H1 (cell line): ENCODE data around the gene COL6A1. TPM values are rescaled to one million over a fixed set of nuclear protein-coding genes. Genes with fewer than 3 reads are reported as not detected.

Experiments used
- CTCF ChIA-PET: fragments of 300-600 bp; sonication (Branson Sonifier 250); formaldehyde crosslinking; loops from one replicate; lab custom pipeline; 2021; ENCODE audit not compliant: partially characterized antibody; lab: Charles Lee
- POLR2A ChIA-PET: fragments of 300-600 bp; sonication (Branson Sonifier 250); formaldehyde crosslinking; loops from one replicate; lab custom pipeline; 2021; ENCODE audit warnings: inconsistent platforms; ENCODE audit not compliant: partially characterized antibody; lab: Charles Lee
- DNase-seq, 2 experiments: peaks; one replicate each; pipeline versions ENCODE4 v3.0.0 to v3.0.0-alpha.2; 2010 to 2022; ENCODE audit warnings: low spot score in 2 of 2, low read depth in 1 of 2, mixed read lengths in 1 of 2
- FAIRE-seq: peaks from 2 replicates; lab custom pipeline; 2011; peaks lifted over from hg19 to GRCh38; lab: Jason Lieb, UNC
- H2AFZ ChIP-seq: 2 replicates; pipeline ENCODE4 v1.8.1; 2012; ENCODE audit warnings: low read length, inconsistent platforms
- H2AK5ac ChIP-seq: 2 replicates; pipeline ENCODE4 v1.6.1; 2013; ENCODE audit warnings: low read depth, low read length
- H2BK120ac ChIP-seq: replicated peaks from 2 replicates; pipeline ENCODE3; 2013; ENCODE audit warnings: low read depth, low read length, inconsistent platforms
- H2BK12ac ChIP-seq: 2 replicates; pipeline ENCODE4 v1.6.1; 2013; ENCODE audit warnings: low read depth, low read length
- H2BK15ac ChIP-seq: 2 replicates; pipeline ENCODE4 v1.6.1; 2013; ENCODE audit warnings: low read length
- H2BK20ac ChIP-seq: 2 replicates; pipeline ENCODE4 v1.6.1; 2013; ENCODE audit warnings: low read length
- H2BK5ac ChIP-seq: 2 replicates; pipeline ENCODE4 v1.6.1; 2013; ENCODE audit warnings: low read depth, low read length
- H3K14ac ChIP-seq: 2 replicates; pipeline ENCODE4 v1.6.1; 2013; ENCODE audit warnings: inconsistent platforms; ENCODE audit not compliant: insufficient read length
- H3K18ac ChIP-seq: 2 replicates; pipeline ENCODE4 v1.6.1; 2013; ENCODE audit warnings: low read length; ENCODE audit errors: extremely low read depth
- H3K23ac ChIP-seq: 2 replicates; pipeline ENCODE4 v1.6.1; 2013; ENCODE audit warnings: inconsistent platforms; ENCODE audit not compliant: insufficient read length
- H3K23me2 ChIP-seq: 2 replicates; pipeline ENCODE4 v1.6.1; 2013; ENCODE audit warnings: low read depth, low read length
- H3K27ac ChIP-seq: 2 replicates; pipeline ENCODE4 v1.6.1; 2011; ENCODE audit warnings: low read depth, low read length, inconsistent platforms
- H3K27me3 ChIP-seq, 4 experiments: replicated peaks in 1 of 4; 1 replicate in 1 of 4; 2 replicates in 3 of 4; pipeline versions ENCODE4 v1.6.1 to v1.8.1; 2011 to 2013; ENCODE audit warnings: low read length in 3 of 4, mild to moderate bottlenecking in 3 of 4, inconsistent platforms in 2 of 4, mixed read lengths in 2 of 4, moderate library complexity in 1 of 4; ENCODE audit not compliant: control insufficient read depth in 3 of 4, insufficient read depth in 3 of 4; ENCODE audit errors: extremely low read depth in 1 of 4
- H3K36me3 ChIP-seq, 4 experiments: 2 replicates each; pipeline versions ENCODE4 v1.6.1 to v1.8.1; 2011 to 2013; ENCODE audit warnings: mild to moderate bottlenecking in 4 of 4, low read length in 3 of 4, moderate library complexity in 2 of 4, control low read depth in 1 of 4, inconsistent platforms in 1 of 4; ENCODE audit not compliant: insufficient read depth in 4 of 4, control insufficient read depth in 2 of 4
- H3K4ac ChIP-seq: replicated peaks from 2 replicates; pipeline ENCODE3; 2013; ENCODE audit warnings: low read length, low read depth, mixed read lengths, inconsistent platforms; ENCODE audit not compliant: insufficient read length
- H3K4me1 ChIP-seq, 4 experiments: replicated peaks in 1 of 4; 1 replicate in 1 of 4; 2 replicates in 3 of 4; pipeline versions ENCODE4 v1.6.1 to v1.8.1; 2011 to 2013; ENCODE audit warnings: low read length in 3 of 4, inconsistent platforms in 2 of 4, mixed read lengths in 1 of 4; ENCODE audit not compliant: insufficient read depth in 4 of 4, control insufficient read depth in 3 of 4
- H3K4me2 ChIP-seq, 2 experiments: 2 replicates each; pipeline versions ENCODE4 v1.6.1 to v1.8.1; 2011 to 2013; ENCODE audit warnings: low read depth in 2 of 2, low read length in 2 of 2, control low read depth in 1 of 2, inconsistent platforms in 1 of 2, mild to moderate bottlenecking in 1 of 2; ENCODE audit not compliant: insufficient read depth in 1 of 2
- H3K4me3 ChIP-seq, 4 experiments: fragments of 200-600, 300-600 bp in 1 of 4; sonication (generic), shearing (Covaris generic), sonication (Bioruptor Twin) in 1 of 4; 2 replicates each; pipeline versions ENCODE4 v1.5.1 to v1.8.1; 2011 to 2016; ENCODE audit warnings: low read length in 4 of 4, low read depth in 3 of 4, control low read depth in 2 of 4, inconsistent platforms in 2 of 4, mild to moderate bottlenecking in 2 of 4, mixed read lengths in 1 of 4, moderate library complexity in 1 of 4; ENCODE audit not compliant: insufficient read depth in 2 of 4; ENCODE audit errors: extremely low read depth in 1 of 4
- H3K56ac ChIP-seq: replicated peaks from 2 replicates; pipeline ENCODE3; 2013; ENCODE audit warnings: low read depth, mild to moderate bottlenecking, mixed read lengths, low read length, inconsistent platforms; ENCODE audit not compliant: insufficient read length
- H3K79me1 ChIP-seq: 2 replicates; pipeline ENCODE4 v1.6.1; 2013; ENCODE audit warnings: low read depth, low read length, control low read depth
- H3K79me2 ChIP-seq, 2 experiments: 2 replicates each; pipeline versions ENCODE4 v1.6.1 to v1.8.1; 2012 to 2013; ENCODE audit warnings: low read length in 2 of 2, mild to moderate bottlenecking in 2 of 2, inconsistent platforms in 1 of 2; ENCODE audit not compliant: insufficient read depth in 2 of 2, control insufficient read depth in 1 of 2
- H3K9ac ChIP-seq, 4 experiments: replicated peaks in 1 of 4; 1 replicate in 1 of 4; 2 replicates in 3 of 4; pipeline versions ENCODE4 v1.6.1 to v1.8.1; 2011 to 2013; ENCODE audit warnings: low read depth in 3 of 4, low read length in 3 of 4, control low read depth in 2 of 4, mild to moderate bottlenecking in 2 of 4, moderate library complexity in 2 of 4, inconsistent platforms in 1 of 4; ENCODE audit errors: extremely low read depth in 1 of 4
- H3K9me3 ChIP-seq, 2 experiments: 2 replicates each; pipeline versions ENCODE4 v1.6.1 to v1.8.1; 2012 to 2013; ENCODE audit warnings: mild to moderate bottlenecking in 2 of 2, moderate library complexity in 2 of 2, control low read depth in 1 of 2, inconsistent platforms in 1 of 2, low read depth in 1 of 2, low read length in 1 of 2, mixed read lengths in 1 of 2; ENCODE audit not compliant: insufficient read depth in 2 of 2
- H4K20me1 ChIP-seq, 2 experiments: replicated peaks in 1 of 2; 2 replicates each; pipeline versions ENCODE3 to v1.8.1; 2011 to 2013; ENCODE audit warnings: inconsistent platforms in 2 of 2, low read length in 2 of 2, mild to moderate bottlenecking in 1 of 2; ENCODE audit not compliant: insufficient read depth in 2 of 2, control insufficient read depth in 1 of 2
- H4K5ac ChIP-seq: 2 replicates; pipeline ENCODE4 v1.6.1; 2013; ENCODE audit warnings: low read length, low read depth, mixed read lengths, inconsistent platforms; ENCODE audit not compliant: insufficient read length
- H4K8ac ChIP-seq: 2 replicates; pipeline ENCODE4 v1.8.0; 2013; ENCODE audit warnings: mild to moderate bottlenecking, moderate library complexity, low read length, inconsistent platforms; ENCODE audit not compliant: insufficient read depth; ENCODE audit errors: extremely low read depth
- H4K91ac ChIP-seq: replicated peaks from 2 replicates; pipeline ENCODE3; 2013; ENCODE audit warnings: low read length, mixed read lengths, inconsistent platforms; ENCODE audit not compliant: insufficient read length
- RAD21 ChIP-seq, 2 experiments: IDR thresholded peaks in 1 of 2; conservative IDR thresholded peaks in 1 of 2; 2 replicates each; pipeline ENCODE4 v1.6.1; 2011; ENCODE audit warnings: low read depth in 2 of 2, low read length in 2 of 2, improper control_type of control experiment in 1 of 2, inconsistent platforms in 1 of 2, mild to moderate bottlenecking in 1 of 2, moderate library complexity in 1 of 2
- SRF ChIP-seq: IDR thresholded peaks from 2 replicates; pipeline ENCODE4 v1.6.1; 2011; ENCODE audit warnings: mild to moderate bottlenecking, low read depth, low read length, moderate library complexity
- WGBS, 2 experiments: shearing (Covaris generic) in 1 of 2; methylation state at CpG; one replicate each; pipeline versions ENCODE4 v1.1.6 to v1.1.7; 2013 to 2015; ENCODE audit warnings: low lambda C conversion rate in 2 of 2, mixed read lengths in 2 of 2, inconsistent platforms in 1 of 2, low coverage in 1 of 2, missing lambda C conversion rate in 1 of 2; ENCODE audit not compliant: insufficient replicate concordance in 2 of 2, insufficient coverage in 1 of 2, insufficient read length in 1 of 2; ENCODE audit errors: extremely low coverage in 1 of 2, missing lambda C conversion rate in 1 of 2; 5-methylcytosine and 5-hydroxymethylcytosine counted together
- polyA plus RNA-seq, 7 experiments: library from polyadenylated mRNA; depleted of rRNA in 3 of 7; stranded (reverse) in 5 of 7; unstranded in 2 of 7; fragments of >200 nt in 5 of 7; fragments of 200-250 nt in 2 of 7; gene quantifications; 1 replicate in 5 of 7; 2 replicates in 1 of 7; 4 replicates in 1 of 7; pipeline versions ENCODE4 v1.2.1 to v1.2.3, GENCODE V29; 2011 to 2013; ENCODE audit warnings: missing spikeins in 2 of 7, mixed read lengths in 2 of 7
- total RNA-seq: library from RNA; stranded (reverse); fragmentation: NEBNext Ultra II Directional; extraction: Animal tissue kit (Norgen Biotek cat#: 25700); gene quantifications from 2 replicates; pipeline ENCODE4 v1.2.1, GENCODE V29; 2021

Gene COL6A1
- total and polyA plus RNA-seq, 2 of the 8 experiments (the other 6 are each of a cell fraction or from before 2014, with no cell fraction given) = 100 to 115 TPM

DNA sequence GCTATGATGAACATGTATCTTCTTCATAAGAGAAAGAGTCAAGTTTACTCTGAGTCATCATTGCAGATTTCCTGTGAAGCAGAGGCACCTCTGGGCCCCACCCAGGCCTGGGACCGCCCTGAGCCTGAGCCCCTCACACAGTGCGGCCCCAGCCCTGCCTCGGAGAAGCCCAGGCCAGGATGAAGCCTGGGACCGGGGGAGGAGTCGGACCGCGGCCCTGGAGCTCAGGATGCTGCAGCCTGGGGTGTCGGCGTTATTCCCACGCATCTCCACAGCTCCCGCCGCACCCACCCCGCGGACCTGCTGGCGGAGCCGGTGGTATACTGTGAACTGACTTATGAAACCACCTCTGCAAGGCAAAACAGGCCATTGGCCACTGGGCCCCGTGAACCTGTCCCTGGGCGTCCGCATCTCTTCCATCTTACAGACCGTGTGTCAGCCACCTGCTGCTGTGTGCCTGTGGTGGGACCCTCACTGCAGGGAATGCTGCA lies 2.4 kb upstream of the COL6A1 start:
- no peak for FAIRE-seq
- H3K79me2 ChIP-seq = 0 out of 4 replicates have a peak, but pooled peaks cover 0 to 4% of the 10 kb centered on the region in 2 experiments
- no peak overlapping the region for H2BK120ac ChIP-seq
- no peak overlapping the region for H4K5ac ChIP-seq
- H3K18ac ChIP-seq = no peak overlapping the region
- H4K20me1 ChIP-seq = peaks cover 0 to 4% of the 10 kb centered on the region in 2 experiments
- H3K27me3 ChIP-seq = peaks cover 0 to 26% (median 7%) of the 10 kb centered on the region in 4 experiments; a peak in 4 of 7 replicates
- no peak overlapping the region for H3K27ac ChIP-seq
- H3K23ac ChIP-seq = no peak overlapping the region
- no peaks in the 10 kb centered on the region for H3K79me1 ChIP-seq
- no peak overlapping the region for H2AK5ac ChIP-seq
- peaks cover 32% of the 10 kb centered on the region; the same call in 1 of the 2 replicates for H3K23me2 ChIP-seq
- CTCF ChIA-PET = interaction anchor here (0.7 to 2.0 kb wide), 5 partner anchors 8 to 164 kb away, joined by 3 to 11 read pairs (median 3); no protein-coding TSS in a partner anchor
- H2BK12ac ChIP-seq = peak overlapping the region; percentile 81; the same call in 1 of the 2 replicates
- no peak overlapping the region for H2AFZ ChIP-seq
- peak overlapping the region; percentile 22 for H4K91ac ChIP-seq
- peak in 1 of 2 experiments; percentile 49 for DNase-seq
- peak overlapping the region; percentile 36; the same call in 1 of the 2 replicates for H2BK15ac ChIP-seq
- H2BK5ac ChIP-seq = no peak overlapping the region
- H3K9me3 ChIP-seq = no peaks in the 10 kb centered on the region
- no peak overlapping the region for H3K9ac ChIP-seq
- no peak overlapping the region for H3K14ac ChIP-seq
- H3K4me1 ChIP-seq = peaks cover 0 to 32% (median 15%) of the 10 kb centered on the region in 4 experiments; a peak in 6 of 7 replicates
- H3K4me3 ChIP-seq = no peak overlapping the region
- no peak for TF ChIP-seq SRF
- 0 out of 4 replicates have a peak, but pooled peaks of 1 of the 2 experiments have one; percentile 3 for TF ChIP-seq RAD21 (IDR thresholded peaks at IDR 0.05 in 1 of 2, conservative IDR thresholded peaks at IDR 0.05 in 1 of 2; ENCODE audit: low read depth in 2 of 2, low read length in 2 of 2)
- TF ChIP-seq, all 59 proteins: peak for 1
- peaks cover 0 to 4% (median 0%) of the 10 kb centered on the region in 4 experiments; a peak in 2 of 8 replicates for H3K36me3 ChIP-seq
- H3K4ac ChIP-seq = peak overlapping the region; percentile 66
- POLR2A ChIA-PET = interaction anchor here (1.1 to 1.4 kb wide), 3 partner anchors 15 to 153 kb away, joined by 3 to 5 read pairs (median 5); partner anchors contain the start of gene COL6A2
- H4K8ac ChIP-seq = no peak overlapping the region; the same call in 1 of the 2 replicates
- peak overlapping the region in 1 of 2 experiments; percentile 19; a peak in 2 of 4 replicates for H3K4me2 ChIP-seq
- 75% methylated on average over 19 of the region's 20 CpGs; no CpG with 5 or more reads in 1 of the 2 experiments for WGBS, 2 experiments
- H2BK20ac ChIP-seq = no peak overlapping the region
- H3K56ac ChIP-seq = no peak overlapping the region
